IPS DF 6.9 (cell line): ENCODE data around the gene FOXD3.
A peak's percentile ranks its signal among the peaks of the same experiment; 100 is the strongest.

ENCODE experiments used
- DNase-seq: peaks from one replicate; pipeline ENCODE4 v3.0.0-alpha.2; 2013; ENCODE audit warnings: low read depth, low spot score
- H3K27ac ChIP-seq: one replicate; pipeline ENCODE4 v1.5.1; 2013; ENCODE audit warnings: low read length, control low read depth
- H3K27me3 ChIP-seq: 2 replicates; pipeline ENCODE4 v1.6.1; 2013; ENCODE audit warnings: mild to moderate bottlenecking, low read length; ENCODE audit not compliant: control insufficient read depth, insufficient read depth
- H3K36me3 ChIP-seq: 2 replicates; pipeline ENCODE4 v1.6.1; 2013; ENCODE audit warnings: low read length; ENCODE audit not compliant: control insufficient read depth, insufficient read depth
- H3K4me1 ChIP-seq: 2 replicates; pipeline ENCODE4 v1.6.1; 2013; ENCODE audit warnings: low read length; ENCODE audit not compliant: control insufficient read depth, insufficient read depth
- H3K4me3 ChIP-seq: 2 replicates; pipeline ENCODE4 v1.5.1; 2013; ENCODE audit warnings: mild to moderate bottlenecking, low read length
- H3K9me3 ChIP-seq: 2 replicates; pipeline ENCODE4 v1.6.1; 2013; ENCODE audit warnings: low read length, inconsistent platforms; ENCODE audit not compliant: control insufficient read depth, insufficient read depth
- WGBS: extraction: QIAGEN DNeasy Blood & Tissue Kit; methylation state at CpG from one replicate; pipeline ENCODE4 v1.1.7; 2013; ENCODE audit warnings: mixed read lengths, missing lambda C conversion rate; ENCODE audit not compliant: insufficient read length, insufficient coverage; 5-methylcytosine and 5-hydroxymethylcytosine counted together

The FOXD3 gene

DNA sequence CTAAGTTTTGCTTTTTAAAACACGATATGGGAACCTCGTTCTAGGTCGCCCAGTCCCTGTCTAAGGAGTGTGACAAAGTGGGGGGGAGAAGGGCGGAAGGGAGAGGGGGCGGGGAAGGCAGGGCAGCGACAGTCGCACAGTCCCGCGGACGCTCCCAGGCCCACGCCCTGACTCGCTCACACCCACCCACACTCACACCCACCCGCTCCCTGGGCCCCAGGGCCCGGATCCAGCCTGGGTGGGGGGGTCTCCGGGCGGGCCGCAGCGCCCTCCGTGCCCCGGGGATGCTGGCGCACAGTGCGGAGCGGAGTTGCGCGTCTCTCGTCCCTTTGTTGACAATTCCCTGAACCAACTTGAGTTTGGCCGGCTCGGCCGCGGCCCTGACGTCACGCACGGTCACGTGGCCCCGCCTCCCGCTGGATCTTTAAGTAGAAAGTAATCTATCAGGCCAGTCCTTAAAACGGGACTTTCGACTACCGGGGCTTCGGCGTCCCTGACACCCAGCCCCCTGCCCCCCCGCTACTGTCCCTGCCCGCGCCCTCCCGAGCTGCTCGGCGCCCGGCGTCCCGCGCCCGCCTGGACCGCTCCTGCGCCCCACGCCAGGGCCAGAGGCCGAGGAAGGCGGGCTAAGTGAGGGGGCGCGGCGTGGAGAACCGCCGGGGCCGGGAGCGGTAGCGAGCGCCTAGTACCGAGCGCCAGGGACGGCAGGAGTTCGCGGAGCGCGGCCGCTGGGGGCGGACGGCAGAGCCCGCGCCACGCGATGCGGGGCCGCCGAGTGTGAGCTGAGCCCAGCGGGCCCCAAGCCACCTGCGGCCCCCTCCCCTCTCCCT, at the start of gene FOXD3:
TSS of gene FOXD3 (plus strand) at position 454 of the 830 bp plus-strand sequence. CDS start 492 bp downstream, outside the sequence.
- no peaks in the 10 kb centered on the region for H3K9me3 ChIP-seq
- no peaks in the 10 kb centered on the region; the same call in 1 of the 2 replicates for H3K27me3 ChIP-seq
- WGBS: no CpG with 5 or more reads among the region's 85 CpGs
- H3K4me1 ChIP-seq: peaks cover 4% of the 10 kb centered on the region; the same call in 1 of the 2 replicates
- H3K36me3 ChIP-seq: no peaks in the 10 kb centered on the region
- no peak within 1 kb of the TSS for H3K27ac ChIP-seq
- no peak for DNase-seq
- H3K4me3 ChIP-seq: peak within 1 kb of the TSS; percentile 68

DNA sequence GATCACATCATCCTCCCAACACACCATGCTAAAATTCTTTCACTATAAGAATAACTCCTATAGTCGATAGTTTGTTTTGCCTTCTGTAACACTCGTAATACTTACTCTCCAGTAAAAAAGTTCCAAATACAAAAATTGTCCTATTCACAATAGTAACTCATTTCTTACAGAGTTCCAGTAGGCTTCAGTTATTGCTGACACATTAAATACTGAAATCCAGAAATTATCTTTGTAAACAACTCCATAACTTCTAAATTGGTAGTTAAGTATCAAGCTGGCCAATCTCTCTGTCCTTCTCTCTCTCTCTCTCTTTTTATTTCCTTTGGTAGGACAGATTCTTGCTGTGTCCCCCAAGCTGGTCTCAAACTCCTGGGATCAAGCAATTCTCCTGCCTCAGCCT, 49.6 kb upstream of the FOXD3 start:
- Histone ChIP-seq H3K27ac (no peak overlapping the region), H3K27me3 (no peaks in the 10 kb centered on the region), H3K9me3 (no peaks in the 10 kb centered on the region), H3K4me3 (no peak overlapping the region), H3K4me1 (no peaks in the 10 kb centered on the region), H3K36me3 (no peaks in the 10 kb centered on the region)
- no peak for DNase-seq
- WGBS: no CpG with 5 or more reads among the region's 2 CpGs

DNA sequence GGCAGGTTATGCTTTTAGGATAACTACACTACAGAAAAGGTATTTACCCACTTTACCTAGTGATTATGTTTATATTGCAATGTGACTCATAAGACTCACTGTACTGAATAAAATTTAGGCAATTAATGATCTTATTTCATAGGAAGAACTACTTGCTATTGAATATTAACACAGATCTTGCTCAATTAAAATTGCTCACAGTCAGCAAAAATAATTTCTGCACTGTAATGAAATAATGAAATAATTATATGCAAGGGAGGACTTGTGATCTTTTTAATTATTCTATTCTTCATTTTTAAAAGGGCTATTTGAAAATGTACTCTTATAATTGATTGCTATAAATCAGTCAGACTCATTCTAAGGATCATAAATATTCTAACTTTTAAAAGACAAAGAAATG, 48.0 kb upstream of the FOXD3 start:
- Histone ChIP-seq H3K4me3 (no peak overlapping the region), H3K36me3 (no peaks in the 10 kb centered on the region), H3K9me3 (no peaks in the 10 kb centered on the region), H3K27ac (no peak overlapping the region), H3K4me1 (no peaks in the 10 kb centered on the region), H3K27me3 (no peaks in the 10 kb centered on the region)
- no peak for DNase-seq

DNA sequence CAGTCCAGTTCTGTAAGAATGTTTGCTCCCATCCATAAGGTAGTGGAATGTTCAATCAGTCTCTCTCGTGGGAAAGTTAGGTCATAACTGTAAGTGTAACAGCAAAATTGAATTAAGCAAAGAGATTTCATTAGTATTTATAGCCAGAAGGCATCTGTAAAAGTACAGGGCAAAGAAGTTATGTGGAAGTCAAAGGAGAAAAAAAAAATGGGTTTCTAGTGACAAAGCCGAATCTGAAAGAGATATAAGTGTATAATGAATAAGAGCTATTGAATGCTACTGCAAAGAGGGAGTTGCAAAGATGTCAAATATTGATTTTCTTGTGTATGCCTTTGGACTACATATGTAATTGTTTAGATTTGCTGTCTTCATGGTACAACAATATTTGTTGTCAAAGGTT, 47.4 kb upstream of the FOXD3 start:
- Histone ChIP-seq H3K36me3 (no peaks in the 10 kb centered on the region), H3K4me3 (no peak overlapping the region), H3K4me1 (no peaks in the 10 kb centered on the region), H3K27me3 (no peaks in the 10 kb centered on the region), H3K27ac (no peak overlapping the region), H3K9me3 (no peaks in the 10 kb centered on the region)
- WGBS: no CpG with 5 or more reads among the region's 2 CpGs
- DNase-seq: no peak

DNA sequence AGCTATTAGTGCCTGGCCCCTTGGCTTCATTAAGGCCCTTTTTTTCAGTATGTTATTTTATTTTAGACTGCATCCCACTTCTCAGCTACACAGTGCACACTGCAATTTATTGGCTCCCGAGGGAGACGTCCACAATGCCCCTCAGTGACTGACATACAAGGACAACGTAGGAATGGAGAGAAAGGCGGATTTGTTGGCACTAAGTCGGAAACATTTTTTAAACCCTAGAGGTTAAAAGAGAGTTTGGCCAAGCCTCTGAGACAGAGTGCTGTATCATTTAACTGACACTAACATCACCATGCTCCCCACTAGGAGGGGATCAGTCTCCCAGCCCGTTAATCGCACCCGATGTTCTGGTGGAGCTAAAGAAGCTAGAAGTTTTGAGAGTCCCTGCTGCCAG, 45.7 kb upstream of the FOXD3 start:
- no peaks in the 10 kb centered on the region for H3K9me3 ChIP-seq
- no peaks in the 10 kb centered on the region for H3K36me3 ChIP-seq
- no CpG with 5 or more reads among the region's 8 CpGs for WGBS
- no peaks in the 10 kb centered on the region for H3K4me1 ChIP-seq
- no peak overlapping the region for H3K4me3 ChIP-seq
- no peak for DNase-seq
- H3K27ac ChIP-seq: no peak overlapping the region
- H3K27me3 ChIP-seq: no peaks in the 10 kb centered on the region

DNA sequence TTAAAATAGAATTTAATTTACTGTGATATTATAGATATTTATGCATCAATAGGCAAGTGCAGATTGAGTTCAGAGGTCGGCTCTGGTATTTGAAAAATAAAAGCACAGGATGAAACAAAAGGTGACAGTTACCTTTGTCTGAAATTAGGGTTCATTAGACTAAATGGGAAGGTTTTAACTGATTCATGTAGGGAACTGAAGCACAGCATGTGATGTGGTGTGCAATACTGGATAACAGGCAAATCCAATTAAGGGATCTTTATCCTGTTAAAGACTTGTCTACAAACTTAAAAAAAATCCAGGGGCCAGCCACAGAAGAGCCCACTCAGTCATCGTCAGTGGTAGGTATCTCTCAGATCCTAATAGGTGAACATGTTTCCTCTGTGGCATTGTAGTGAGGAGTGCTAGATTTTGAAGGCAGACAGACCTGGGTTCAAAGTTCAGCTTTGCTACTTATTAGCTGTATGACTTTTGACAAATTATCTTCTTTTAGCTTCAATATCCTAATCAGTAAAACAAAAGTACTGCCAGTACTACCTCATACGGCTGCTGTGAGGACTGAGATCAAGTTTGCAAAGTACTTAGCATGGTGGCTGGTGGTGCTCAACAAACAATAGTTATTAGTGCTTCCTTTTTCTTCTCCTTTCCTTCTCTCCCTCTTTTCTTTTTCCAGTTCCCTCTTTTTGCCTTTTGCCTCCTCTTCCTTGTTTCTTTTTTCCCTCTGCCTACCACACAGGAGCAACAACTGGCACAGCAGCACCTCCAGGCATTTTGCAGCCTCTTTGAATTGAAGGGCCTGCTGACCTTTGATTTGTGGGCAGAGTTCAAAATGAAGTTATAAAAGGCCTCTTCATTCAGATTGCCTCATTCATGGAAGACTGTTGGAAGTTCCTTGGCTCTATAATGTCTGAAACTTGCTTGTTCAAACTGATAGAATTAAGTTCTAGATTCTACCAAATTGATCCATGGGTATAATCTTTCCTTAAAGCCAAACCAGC, 44.9 kb upstream of the FOXD3 start:
- Histone ChIP-seq H3K27me3 (no peaks in the 10 kb centered on the region), H3K36me3 (no peaks in the 10 kb centered on the region), H3K9me3 (no peaks in the 10 kb centered on the region), H3K4me3 (no peak overlapping the region), H3K27ac (no peak overlapping the region), H3K4me1 (no peaks in the 10 kb centered on the region)
- WGBS: no CpG with 5 or more reads among the region's 3 CpGs
- DNase-seq: no peak

DNA sequence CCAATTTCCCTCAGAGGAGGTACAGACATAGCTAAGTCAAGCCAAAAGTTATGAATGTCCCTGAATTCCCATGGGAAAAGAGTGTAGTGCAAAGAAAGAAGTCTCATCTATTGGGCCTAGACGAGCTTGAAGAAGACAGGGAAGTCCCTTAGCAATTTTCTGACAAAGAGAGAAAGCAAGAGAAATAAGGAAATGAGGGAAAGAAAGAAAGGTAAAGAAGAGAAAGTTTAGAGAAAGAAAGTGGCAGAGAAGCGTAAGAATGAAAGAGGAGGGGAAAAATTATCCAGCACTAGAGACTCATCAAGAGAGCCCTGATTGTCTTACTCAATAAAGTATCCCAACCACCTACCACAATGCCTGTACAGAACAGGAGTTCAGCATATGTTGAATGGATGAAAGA, 40.6 kb upstream of the FOXD3 start:
- H3K4me1 ChIP-seq: no peaks in the 10 kb centered on the region
- H3K27me3 ChIP-seq: no peaks in the 10 kb centered on the region
- no peak overlapping the region for H3K4me3 ChIP-seq
- WGBS: 100% methylated on average over 1 of the region's 2 CpGs
- no peaks in the 10 kb centered on the region for H3K9me3 ChIP-seq
- no peak for DNase-seq
- H3K27ac ChIP-seq: no peak overlapping the region
- no peaks in the 10 kb centered on the region for H3K36me3 ChIP-seq

DNA sequence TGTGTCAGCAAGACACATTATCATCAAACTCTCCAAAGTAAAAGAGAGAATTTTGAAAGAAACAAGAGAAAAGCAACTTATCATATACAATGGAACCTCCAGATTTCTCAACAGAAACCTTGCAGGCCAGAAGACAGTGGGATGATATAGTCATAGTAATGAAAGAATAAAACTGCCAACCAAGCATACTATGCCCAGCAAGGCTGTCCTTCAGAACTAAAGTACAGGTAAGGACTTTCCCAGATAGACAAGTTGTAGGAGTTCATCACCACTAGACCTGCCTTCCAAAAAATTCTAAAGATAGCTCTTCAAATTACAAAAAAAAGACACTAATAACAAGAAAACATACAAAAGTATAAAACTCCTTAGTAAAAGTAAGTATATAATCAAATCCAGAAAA, 33.2 kb upstream of the FOXD3 start:
- no peak overlapping the region for H3K27ac ChIP-seq
- no peaks in the 10 kb centered on the region for H3K36me3 ChIP-seq
- no peak for DNase-seq
- H3K9me3 ChIP-seq: no peaks in the 10 kb centered on the region
- no peaks in the 10 kb centered on the region for H3K27me3 ChIP-seq
- no peak overlapping the region for H3K4me3 ChIP-seq
- H3K4me1 ChIP-seq: no peaks in the 10 kb centered on the region

DNA sequence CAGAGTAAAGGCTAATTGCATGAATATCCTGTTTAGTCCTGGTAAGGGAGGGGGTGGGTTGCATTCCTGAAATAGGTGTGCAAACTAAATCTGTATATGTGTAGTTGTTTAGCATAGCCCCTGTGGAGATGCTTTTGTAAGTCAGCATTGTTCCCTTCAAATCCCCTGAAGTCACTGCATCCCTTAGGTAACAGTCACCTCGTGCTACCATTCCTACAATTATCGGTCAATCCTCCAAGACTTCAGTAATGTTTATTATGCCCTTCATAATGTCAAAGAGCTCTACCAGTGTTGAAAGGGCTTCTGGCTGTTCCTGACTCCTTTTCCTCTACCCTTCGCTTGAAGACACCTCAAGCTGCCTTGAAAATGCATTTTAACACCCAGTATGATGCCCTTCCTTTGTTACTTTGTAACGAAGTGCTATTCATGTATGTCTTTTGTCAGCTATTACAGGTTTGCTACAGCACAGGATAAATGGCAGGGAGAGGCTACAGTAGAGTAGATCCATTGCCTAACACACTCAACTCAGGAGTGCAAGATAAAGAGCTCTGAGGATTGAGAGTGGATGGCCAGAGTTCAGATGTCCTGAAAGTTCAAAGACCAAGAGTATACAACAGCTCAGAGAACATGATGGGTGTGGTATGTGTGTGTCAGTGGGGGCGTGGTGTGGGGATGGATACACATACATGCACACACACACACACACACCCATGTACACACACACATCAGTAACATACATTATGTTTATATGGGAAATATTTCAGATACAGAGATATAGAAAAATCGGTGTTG, 27.4 kb upstream of the FOXD3 start:
- H3K4me3 ChIP-seq: no peak overlapping the region
- H3K36me3 ChIP-seq: no peaks in the 10 kb centered on the region
- H3K9me3 ChIP-seq: no peaks in the 10 kb centered on the region
- WGBS: no CpG with 5 or more reads among the region's 6 CpGs
- peak overlapping the region; percentile 20 for H3K27ac ChIP-seq
- peaks cover 3% of the 10 kb centered on the region; the same call in 1 of the 2 replicates for H3K4me1 ChIP-seq
- DNase-seq: peak; percentile 81
- H3K27me3 ChIP-seq: no peaks in the 10 kb centered on the region

DNA sequence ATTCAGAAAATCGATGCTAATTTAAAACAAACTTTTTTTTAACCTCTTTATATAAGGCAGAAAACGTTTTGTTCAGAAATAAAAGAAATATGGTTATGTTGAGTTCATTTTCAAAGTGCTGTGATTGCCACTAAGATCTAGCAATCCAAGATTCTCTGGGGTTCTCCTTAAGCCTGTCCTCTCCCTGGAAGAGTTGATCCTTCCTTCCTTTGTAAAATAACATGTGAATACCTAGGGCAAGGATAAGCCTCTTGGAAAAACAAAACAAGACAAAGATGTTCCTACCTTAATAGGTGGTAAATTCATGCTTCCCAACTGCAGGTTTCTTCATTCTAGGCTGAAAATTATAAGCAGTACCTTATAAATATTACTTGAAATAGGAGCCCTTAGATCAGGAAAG, 18.0 kb upstream of the FOXD3 start:
- no peaks in the 10 kb centered on the region for H3K36me3 ChIP-seq
- no peak overlapping the region for H3K4me3 ChIP-seq
- no peaks in the 10 kb centered on the region for H3K27me3 ChIP-seq
- no peak overlapping the region for H3K27ac ChIP-seq
- no CpG with 5 or more reads among the region's 2 CpGs for WGBS
- no peaks in the 10 kb centered on the region; the same call in none of the 2 replicates for H3K4me1 ChIP-seq
- no peaks in the 10 kb centered on the region for H3K9me3 ChIP-seq
- no peak for DNase-seq
